NCI-H510A (cell line): ENCODE data around the gene MANBA.

Experiments used
- DNase-seq: peaks from one replicate; lab custom pipeline; 2025; lab: John Stamatoyannopoulos, UW

The MANBA gene

DNA sequence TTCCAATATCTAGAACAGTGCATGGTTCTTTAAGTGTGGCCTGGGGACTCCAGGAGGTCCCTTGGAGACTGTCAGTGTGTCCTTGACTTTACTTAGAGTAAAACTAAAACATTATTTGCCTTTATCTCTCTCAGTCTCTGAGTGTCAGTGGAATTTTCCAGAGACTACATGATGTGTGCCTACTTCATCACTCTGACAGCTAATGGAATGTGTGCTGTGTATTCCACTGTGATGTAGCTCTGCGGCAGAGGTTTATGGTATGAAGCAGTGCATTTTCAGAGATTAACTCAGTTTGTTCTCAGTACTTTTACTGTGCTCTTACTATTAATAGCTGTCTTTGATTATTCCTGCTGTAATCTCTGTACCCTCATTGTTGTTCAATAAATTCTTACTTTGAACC lies 85.6 kb downstream of the MANBA start:
- no peak for DNase-seq

DNA sequence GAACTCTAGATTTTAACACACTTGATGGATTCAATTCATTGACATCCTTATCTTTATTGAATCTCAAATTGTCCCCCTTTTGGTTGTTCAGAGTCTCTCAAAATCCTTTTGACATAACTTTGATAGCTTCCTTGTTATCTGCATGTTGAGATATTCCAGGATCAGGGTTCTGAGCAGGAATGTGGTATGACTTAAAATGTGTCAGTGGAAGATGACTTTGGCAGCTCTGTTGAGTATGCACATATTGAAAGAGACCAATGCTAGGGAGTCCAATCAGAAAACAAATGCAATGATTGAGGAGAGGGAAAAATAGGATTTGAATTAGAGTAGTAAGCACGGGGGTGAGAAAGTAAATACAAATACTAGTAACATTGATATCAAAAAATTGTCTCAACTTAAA lies 93.8 kb downstream of the MANBA start:
- no peak for DNase-seq

DNA sequence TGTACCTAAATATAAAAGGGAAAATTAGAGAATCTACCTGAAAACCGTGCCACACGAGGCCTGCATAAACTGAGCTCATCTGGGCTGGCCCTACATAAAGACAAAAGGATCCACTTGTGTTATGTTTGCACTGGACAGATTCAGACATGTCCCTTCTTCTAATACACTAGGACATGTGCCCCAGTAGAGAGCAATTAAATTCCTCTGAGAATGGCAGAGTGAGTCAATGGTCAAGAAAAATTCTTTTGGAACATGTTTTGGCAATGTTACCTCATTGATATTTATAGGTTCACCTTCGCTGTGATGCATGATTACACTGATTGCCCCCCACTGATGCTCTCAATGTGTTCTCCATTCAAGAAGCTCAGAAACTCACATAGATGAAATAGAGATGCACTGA lies 95.2 kb downstream of the MANBA start:
- DNase-seq, result no peak

DNA sequence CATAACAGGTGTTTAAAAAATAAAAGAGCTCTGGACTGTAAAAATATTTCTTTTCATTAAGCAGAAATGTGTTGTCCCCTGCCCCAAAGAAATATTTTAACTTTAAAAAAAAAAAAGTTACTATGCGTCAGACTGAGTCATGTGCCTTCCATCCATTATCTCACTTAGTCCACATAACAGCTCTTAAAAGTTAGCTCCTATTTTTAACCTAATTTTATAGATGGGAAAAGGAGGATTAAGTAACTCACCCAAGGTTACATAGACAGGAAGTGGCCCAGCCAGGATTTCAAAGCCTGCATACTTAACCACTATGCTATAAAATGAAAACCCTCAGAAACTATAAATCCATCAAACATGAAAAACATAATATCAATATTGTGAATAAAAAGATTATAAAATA lies 97.7 kb downstream of the MANBA start:
- DNase-seq, result no peak

DNA sequence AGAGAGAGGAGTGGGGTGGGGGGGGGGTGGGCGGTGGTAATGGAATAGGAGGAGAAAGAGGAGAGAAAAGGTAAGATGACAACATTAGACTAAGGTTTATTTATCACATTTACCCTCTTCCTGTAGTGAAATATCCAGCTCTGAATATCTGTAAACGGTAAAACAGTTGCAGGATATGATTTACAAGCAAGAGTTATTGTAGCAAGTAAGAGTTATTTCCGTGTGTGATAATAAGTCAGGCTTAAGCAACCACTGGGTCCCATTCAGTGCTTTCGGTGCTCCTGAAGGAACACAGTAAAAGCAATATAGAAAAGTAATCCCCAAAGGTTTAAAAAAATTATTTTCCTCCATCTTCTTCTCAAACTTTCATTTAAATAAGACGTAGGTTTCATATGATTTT lies 103.6 kb downstream of the MANBA start:
- DNase-seq, result no peak

DNA sequence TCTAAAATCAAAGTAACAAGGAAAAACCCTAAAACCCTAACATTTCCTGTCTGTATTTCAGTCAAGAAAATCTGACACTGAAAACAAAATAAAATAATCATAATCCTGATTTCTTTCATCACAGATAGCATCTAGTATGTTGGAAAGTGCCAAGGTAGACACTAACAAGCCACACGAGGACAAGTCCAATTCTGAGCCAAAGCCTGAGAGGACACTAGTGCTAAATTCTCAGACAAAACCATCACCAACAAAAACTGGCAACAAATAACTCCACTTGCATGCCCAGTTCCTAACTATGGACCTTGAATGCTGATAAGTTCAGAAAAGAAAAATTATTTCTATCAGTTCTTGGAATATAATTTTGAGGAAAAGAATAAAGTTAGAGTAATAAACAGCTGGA lies 113.7 kb downstream of the MANBA start:
- no peak for DNase-seq

DNA sequence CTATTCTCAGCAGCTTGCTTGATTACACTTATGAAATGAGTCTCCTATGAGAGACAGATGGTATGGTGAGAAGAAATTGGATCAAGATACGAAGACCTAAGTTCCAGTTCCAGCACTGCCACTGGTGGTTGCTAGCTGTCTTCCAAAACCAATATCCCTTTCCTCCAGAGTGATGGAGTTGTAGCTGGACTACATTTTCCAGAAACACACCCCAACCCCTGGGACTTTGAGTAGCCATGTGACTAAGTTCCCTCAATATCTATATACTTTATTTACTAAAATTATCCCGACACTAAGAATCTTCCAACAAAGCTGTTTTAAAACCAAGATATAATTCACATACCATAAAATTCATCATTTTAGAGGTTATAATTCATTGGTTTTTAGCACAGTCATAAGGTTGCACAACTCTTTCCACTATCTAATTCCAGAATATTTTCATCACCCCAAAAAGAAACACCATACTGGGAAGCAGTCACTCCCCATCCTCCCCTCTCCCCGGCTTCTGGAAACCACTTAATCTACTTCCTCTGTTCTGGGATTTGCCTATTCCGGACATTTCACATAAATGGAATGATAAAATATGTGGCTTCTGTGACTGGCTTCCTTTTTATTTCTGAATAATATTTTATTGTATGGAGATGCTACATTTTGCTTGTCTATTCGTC lies 118.0 kb downstream of the MANBA start:
- DNase-seq, result no peak

DNA sequence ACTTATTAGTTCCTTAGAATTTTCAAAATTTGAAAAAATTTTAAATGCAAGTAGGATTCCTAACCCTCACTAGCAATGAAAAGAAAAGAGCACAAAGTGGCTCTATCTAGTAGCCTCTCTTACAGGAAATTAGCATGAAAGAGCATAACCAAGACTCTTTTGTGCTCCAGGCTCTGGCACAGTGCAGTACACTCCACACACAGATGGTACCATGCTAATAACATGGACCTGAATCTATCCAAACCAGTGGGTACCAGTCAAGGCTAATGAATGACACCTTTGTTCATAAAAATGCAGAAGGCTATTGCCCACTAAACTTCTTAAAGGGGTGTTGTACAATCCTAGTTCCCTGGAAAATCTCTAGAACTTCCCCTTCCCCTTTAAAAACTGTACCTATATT lies 119.0 kb downstream of the MANBA start:
- no peak for DNase-seq

DNA sequence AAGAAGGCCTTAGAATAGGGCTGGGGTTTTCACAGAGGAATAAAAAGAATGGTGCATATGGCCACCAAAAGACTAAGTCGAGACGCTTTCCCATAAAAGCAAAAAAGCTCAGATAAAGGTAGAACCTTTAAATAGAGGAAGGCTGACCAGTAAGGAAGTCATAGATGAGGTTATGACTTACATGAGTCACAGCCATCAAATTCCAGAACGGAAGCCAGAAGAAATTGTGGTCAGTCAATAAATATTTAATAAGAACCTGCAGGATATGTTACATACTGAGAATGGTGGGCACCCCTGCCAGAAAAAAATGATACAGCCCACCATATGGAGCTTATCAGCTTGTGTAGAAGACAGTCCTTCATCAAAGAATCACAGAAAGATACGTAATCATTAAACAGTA lies 120.1 kb downstream of the MANBA start:
- DNase-seq, result no peak

DNA sequence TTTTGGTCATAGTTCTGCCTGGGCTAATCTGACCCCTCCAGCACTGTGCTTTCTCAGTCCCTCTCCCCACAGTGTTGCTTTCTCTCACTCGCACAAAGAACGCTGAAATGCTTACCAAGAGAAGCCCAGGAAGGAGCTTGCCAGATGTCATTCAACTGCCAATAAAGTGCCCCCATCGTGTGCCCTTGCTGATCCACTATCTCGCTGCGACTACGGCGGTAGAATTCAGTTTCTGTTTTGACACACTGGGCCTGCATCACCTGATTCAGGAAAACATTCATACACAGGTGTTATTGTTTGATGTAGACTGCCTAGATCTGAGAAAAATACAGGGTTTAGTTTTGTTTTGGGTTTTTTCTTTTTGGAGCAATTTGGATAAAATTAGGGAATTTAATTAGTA lies 121.2 kb downstream of the MANBA start:
- no peak for DNase-seq

DNA sequence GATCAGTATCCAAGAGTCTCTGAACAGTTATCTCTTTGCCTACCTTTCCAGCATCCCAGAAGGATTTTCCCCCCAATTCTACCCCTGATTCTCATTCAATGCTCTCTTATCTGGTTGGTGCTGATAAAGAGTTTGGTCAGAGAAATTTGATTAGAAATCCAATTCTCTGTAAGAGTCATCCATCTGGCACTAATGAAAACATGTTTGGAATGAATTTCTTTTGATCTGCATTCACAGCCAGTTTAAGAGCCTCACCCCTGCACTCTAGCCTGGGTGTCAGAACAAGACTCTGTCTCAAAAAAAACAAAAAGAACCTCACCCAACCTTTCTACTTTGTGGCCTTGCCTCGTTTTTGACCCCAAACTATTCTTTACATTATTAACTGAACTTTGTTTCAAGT lies 122.1 kb downstream of the MANBA start:
- DNase-seq, result no peak

DNA sequence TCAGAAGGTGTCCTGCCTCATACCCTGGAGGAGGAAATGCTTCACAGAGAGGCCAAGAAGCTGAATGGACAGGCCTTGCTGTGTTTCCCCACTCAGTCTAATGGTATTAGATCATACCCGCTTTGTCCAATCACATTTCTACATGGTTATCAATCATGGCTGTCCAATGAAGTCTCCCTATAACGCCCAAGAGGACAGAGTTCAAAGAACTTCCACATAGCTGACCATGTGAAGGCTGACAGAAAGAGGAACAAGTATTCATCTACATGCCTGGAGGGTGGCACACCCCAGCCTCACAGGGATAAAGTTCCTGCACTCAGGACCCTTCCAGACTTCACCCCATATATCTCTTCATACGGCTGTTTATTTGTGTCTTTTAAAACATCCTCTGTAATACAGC lies 123.4 kb downstream of the MANBA start:
- no peak for DNase-seq

DNA sequence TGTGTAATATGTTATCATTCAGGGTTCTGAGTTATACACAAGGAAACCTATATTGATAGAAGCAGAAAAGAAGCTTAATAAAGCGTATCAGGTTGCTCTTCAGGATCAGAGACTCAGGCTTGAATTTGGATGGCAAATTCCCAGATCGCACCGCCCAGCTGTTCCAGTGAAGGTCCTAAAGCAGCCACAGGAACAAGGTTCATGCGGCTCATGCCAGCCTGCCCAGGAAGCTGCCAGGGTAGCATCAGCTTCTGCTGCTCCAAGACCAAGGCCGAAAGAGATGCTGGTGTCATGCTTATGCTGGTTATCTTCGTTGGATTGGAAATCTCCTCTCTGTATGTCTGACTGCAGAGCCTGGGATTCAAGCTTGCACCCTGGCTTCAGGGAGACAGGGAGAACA lies 127.7 kb downstream of the MANBA start:
- no peak for DNase-seq

DNA sequence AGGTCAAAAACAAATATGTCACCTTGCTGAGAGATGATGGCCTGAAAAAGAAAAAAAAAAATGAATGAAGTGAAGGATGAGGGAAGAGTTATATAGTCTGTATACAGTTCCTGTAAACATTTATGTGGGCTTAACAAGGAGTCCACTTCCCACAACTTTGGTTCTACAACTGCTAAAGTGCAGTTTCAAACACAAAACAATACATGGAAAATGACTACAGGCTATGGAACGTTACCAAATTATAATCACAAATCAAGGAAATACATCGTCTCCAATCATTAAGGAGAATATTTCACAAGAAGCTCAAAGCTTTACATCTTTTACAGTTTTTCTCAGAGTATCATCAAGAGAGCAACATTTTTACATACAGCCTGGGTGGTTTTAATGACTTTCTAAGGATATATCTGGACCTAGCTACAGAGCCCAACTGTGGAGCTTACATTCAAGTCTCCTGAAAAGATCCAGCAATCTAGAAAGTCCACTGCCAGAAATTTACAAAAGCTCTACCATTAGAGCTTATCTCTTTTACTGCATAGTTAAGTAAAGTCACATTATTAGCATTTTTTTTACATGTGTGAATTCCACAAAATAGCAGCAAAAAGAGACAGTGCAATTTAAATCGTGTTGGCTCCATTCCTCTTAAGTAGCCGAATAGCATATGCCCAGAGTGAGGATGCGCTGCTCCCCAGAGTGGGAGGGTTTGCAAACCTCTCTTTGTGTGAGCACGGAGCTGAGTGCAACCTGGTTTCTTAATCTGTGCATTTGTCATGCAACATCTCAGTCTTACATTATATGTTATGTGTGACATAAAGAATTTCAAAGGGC lies 128.3 kb downstream of the MANBA start:
- no peak for DNase-seq

DNA sequence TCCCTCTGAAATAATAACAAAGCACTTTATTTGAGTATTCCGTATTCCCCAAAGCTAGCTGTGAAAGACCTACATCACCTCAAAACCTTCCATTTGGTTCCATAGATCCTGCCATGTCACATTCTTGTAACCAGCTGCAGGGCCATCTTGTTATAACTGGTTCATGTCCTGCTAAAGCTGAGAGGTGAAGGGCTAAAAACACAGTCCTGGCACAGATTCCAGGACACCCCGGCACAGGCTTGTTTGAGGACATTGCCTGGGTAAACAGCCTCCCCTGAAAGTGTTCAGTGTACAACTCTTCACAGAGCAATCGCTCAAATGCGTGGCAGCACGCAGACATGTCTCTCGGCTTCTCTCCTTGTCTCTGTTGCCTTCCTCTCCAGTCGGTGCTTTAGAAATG lies 129.2 kb downstream of the MANBA start:
- DNase-seq, result no peak

DNA sequence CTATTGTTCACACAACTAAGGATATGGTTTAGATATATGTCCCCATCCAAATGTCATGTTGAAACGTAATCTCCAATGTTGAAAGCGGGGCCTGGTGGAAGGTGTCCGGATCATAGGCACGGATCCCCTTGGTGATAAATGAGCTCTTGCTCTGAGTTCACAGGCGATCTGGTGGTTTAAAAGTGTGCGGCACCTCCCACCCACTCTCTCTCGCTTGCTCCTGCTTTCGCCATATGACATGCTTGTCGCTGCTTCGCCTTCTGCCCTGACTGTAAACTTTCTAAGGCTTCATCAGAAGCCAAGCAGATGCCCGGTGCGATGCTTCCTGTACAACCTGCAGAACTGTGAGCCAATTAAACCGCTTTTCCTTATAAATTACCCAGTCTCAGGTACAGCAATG lies 131.1 kb downstream of the MANBA start:
- no peak for DNase-seq

DNA sequence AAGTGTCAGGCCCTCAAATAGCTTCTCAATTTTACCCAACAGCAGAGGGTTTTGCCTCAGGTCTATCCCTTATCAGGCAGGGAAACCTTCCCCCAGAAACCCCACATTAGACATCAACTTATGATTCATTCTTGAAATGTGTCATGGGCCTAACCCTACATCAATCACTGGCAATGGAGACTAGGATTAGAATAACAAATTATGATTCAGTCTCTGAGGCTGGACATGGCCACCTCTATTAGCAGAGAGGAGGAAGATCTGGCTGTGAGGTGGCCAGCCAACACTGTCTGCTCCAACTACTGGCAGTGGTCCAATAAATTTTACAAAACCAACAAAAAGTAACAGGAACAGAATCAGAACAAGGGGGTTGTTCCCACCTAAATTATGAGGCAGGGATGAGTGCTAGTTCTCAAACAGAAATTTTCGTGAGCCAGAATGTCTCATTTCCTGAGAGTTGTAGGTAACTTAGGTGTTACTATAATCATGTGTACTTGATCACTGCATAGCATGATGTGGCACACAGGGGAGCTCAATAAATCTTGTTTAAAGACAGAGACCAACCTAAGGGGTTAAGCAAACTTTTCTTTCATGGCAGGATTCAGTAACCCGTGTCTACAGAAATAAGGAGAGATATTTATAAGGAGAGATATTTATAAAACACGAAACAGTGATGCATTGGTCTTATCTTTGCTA lies 132.8 kb downstream of the MANBA start:
- DNase-seq, result no peak

DNA sequence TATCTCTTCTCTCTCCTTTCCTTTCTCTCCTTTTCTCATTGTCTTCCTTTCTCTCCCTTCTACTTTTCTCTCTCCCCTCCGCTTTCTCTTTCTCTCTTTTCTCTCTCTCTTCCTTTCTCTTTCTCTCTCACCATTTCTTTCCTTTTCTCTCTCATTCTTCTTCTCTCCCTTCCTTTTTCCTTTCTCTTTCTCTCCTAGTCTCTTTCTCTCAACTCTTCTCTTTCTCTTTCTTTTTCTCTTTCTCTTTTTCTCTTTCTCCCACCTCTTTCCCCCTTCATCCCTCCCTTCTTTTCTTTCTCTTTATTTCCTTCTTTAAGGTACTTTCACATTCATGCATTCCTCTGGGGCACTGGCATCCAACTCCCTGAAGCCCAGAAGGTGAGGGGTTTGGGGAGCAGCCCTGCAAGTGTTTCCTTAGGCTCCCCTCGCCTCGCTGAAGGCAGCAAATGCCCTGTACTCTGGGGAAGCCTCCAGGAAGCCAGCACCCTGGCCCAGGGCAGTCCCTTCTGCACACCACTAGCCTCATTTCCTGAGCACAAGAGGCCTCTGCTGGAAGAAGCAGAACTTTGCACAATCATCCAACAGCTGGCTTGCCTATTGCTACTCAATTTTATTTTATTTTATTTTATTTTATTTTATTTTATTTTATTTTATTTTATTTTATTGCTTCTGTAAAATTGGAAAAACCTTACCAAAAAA lies 135.4 kb downstream of the MANBA start:
- DNase-seq, result no peak

DNA sequence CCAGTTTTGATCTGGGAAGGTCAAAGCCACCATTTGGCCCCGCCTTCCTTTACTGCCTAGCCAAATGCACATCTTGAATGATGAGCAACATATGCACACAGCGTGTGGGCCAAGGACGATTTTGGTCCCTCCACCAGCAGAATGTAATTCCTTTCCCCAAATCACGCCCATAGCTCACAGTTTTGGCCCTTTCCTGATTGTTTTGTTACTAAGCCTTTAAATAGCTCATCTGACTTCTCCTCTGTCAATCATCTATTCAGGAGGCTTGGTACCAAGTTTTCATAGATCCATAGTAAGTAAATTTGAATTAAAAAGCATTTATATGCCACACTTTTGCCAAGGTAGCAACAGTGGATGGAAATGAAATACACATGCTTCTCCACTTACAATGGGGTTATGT lies 136.3 kb downstream of the MANBA start:
- DNase-seq, result no peak

DNA sequence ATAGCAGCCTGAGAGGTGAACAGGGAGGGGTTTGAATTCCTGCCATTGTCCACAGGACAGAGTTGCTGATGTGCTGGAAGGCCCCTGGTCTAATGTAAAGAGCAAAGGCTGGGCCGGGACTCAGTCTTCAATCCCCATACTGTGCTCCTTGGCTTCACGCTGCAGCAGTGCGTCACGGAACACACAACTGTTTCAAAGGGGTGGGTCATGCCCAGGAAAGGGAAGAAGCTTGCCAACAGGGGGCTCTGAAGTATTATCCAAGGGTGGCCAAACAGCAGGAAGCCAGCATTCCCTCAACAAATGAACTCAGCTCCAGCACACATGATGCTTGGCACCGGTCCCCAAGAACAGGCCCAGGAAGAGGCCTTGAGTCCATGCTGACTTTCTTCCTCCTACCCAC lies 137.1 kb downstream of the MANBA start:
- DNase-seq, result no peak

DNA sequence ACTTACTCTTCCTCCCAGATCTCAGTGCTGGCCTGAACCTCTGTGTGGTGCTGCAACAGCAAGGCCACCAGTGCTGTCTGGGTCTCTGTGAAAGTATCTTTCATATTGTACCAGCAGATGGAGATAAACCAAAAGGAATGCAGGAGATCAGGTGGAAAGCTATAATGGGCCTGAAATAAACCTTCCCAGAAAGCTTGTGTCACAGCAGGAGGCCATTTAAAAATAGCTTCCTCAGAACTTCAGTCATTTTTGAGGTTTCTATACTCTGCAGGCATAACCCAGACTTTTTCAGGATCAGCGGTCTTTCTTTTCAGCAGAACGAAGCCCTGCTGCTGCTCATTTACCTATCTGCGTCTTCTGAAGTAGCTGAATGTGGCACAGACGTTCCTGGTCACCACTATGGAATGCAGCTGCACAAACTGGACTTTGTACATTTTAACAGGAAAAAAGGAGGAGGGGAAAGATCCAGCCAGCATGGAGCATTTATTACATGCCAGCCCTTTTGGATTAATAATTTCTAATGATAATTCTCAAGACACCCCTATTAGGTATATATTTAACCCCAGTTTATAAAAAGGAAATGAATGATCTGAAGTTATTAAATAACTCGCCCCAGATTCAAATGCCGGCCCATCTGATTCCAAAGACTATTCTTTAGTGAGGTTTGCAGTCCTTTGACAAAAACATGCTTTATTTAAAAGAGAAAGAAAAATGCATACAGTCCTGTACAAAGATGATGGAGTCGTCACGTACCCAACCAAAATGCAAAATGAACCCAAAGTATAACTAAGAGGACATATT lies 139.9 kb downstream of the MANBA start:
- no peak for DNase-seq
